H9 (cell line): ENCODE data around the gene IL17REL. TPM values are rescaled to one million over a fixed set of nuclear protein-coding genes. Genes with fewer than 3 reads are reported as not detected.

Experiments used
- DNase-seq: peaks from one replicate; pipeline ENCODE4 v3.0.0-alpha.2; 2017
- H2AFZ ChIP-seq: one replicate; pipeline ENCODE4 v1.6.1; 2013; ENCODE audit warnings: mild to moderate bottlenecking, low read length, control low read depth, moderate library complexity
- H2AK5ac ChIP-seq: 2 replicates; pipeline ENCODE4 v1.6.1; 2013; ENCODE audit warnings: low read length, control low read depth, mixed read lengths; ENCODE audit not compliant: insufficient read length
- H2BK120ac ChIP-seq: one replicate; pipeline ENCODE4 v1.6.1; 2013; ENCODE audit warnings: low read depth, mild to moderate bottlenecking, low read length, control low read depth, inconsistent platforms; ENCODE audit not compliant: poor library complexity, severe bottlenecking
- H2BK12ac ChIP-seq: 2 replicates; pipeline ENCODE4 v1.6.1; 2013; ENCODE audit warnings: low read length, control low read depth, mixed read lengths, low read depth; ENCODE audit not compliant: insufficient read length
- H2BK15ac ChIP-seq: 2 replicates; pipeline ENCODE4 v1.6.1; 2013; ENCODE audit warnings: low read depth, low read length, control low read depth
- H2BK20ac ChIP-seq: one replicate; pipeline ENCODE4 v1.6.1; 2013; ENCODE audit warnings: low read depth, mild to moderate bottlenecking, low read length, control low read depth, inconsistent platforms; ENCODE audit not compliant: poor library complexity, severe bottlenecking
- H2BK5ac ChIP-seq: 2 replicates; pipeline ENCODE4 v1.6.1; 2013; ENCODE audit warnings: low read length, control low read depth, mixed read lengths; ENCODE audit not compliant: insufficient read length
- H3K14ac ChIP-seq: 2 replicates; pipeline ENCODE4 v1.6.1; 2013; ENCODE audit warnings: low read length, control low read depth; ENCODE audit not compliant: insufficient read depth
- H3K18ac ChIP-seq: 2 replicates; pipeline ENCODE4 v1.6.1; 2013; ENCODE audit warnings: low read depth, mild to moderate bottlenecking, mixed read lengths, low read length, control low read depth; ENCODE audit not compliant: insufficient read length
- H3K23ac ChIP-seq: 2 replicates; pipeline ENCODE4 v1.6.1; 2013; ENCODE audit warnings: low read length, control low read depth, mixed read lengths, low read depth; ENCODE audit not compliant: insufficient read length
- H3K23me2 ChIP-seq: 2 replicates; pipeline ENCODE4 v1.6.1; 2013; ENCODE audit warnings: low read depth, mild to moderate bottlenecking, mixed read lengths, low read length, control low read depth; ENCODE audit not compliant: insufficient read length, poor library complexity, severe bottlenecking
- H3K27ac ChIP-seq: 2 replicates; pipeline ENCODE4 v1.5.1; 2013; ENCODE audit warnings: low read length, control low read depth, mixed read lengths, low read depth; ENCODE audit not compliant: insufficient read length
- H3K27me3 ChIP-seq: 2 replicates; pipeline ENCODE4 v1.6.1; 2013; ENCODE audit warnings: low read length, control low read depth, inconsistent platforms; ENCODE audit not compliant: insufficient read depth
- H3K4ac ChIP-seq: 2 replicates; pipeline ENCODE4 v1.6.1; 2013; ENCODE audit warnings: low read depth, mild to moderate bottlenecking, control low read depth, inconsistent platforms, low read length, moderate library complexity
- H3K4me1 ChIP-seq: 2 replicates; pipeline ENCODE4 v1.6.1; 2013; ENCODE audit warnings: low read length, control low read depth, inconsistent platforms; ENCODE audit not compliant: insufficient read depth
- H3K4me2 ChIP-seq: 2 replicates; pipeline ENCODE4 v1.6.1; 2013; ENCODE audit warnings: low read length, control low read depth, mixed read lengths; ENCODE audit not compliant: insufficient read length, insufficient read depth
- H3K56ac ChIP-seq: 2 replicates; pipeline ENCODE4 v1.6.1; 2013; ENCODE audit warnings: low read depth, mild to moderate bottlenecking, mixed read lengths, low read length, control low read depth; ENCODE audit not compliant: insufficient read length
- H3K79me1 ChIP-seq: 2 replicates; pipeline ENCODE4 v1.6.1; 2013; ENCODE audit warnings: low read depth, mild to moderate bottlenecking, moderate library complexity, low read length, control low read depth, inconsistent platforms; ENCODE audit not compliant: insufficient read depth, poor library complexity, severe bottlenecking
- H3K79me2 ChIP-seq: 2 replicates; pipeline ENCODE4 v1.6.1; 2013; ENCODE audit warnings: low read length, control low read depth, inconsistent platforms; ENCODE audit not compliant: insufficient read depth
- H3K9ac ChIP-seq: 2 replicates; pipeline ENCODE4 v1.6.1; 2013; ENCODE audit warnings: low read length, control low read depth, mixed read lengths; ENCODE audit not compliant: insufficient read length; ENCODE audit errors: extremely low read depth
- H3K9me3 ChIP-seq: one replicate; pipeline ENCODE4 v1.6.1; 2013; ENCODE audit warnings: low read depth, low read length, inconsistent platforms; ENCODE audit not compliant: control insufficient read depth
- H3T11ph ChIP-seq: one replicate; pipeline ENCODE4 v1.6.1; 2013; ENCODE audit warnings: mild to moderate bottlenecking, low read length, control low read depth, inconsistent platforms
- H4K20me1 ChIP-seq: one replicate; pipeline ENCODE4 v1.6.1; 2013; ENCODE audit not compliant: control insufficient read depth, insufficient read length, insufficient read depth
- H4K5ac ChIP-seq: 2 replicates; pipeline ENCODE4 v1.6.1; 2013; ENCODE audit warnings: low read depth, mild to moderate bottlenecking, mixed read lengths, low read length, control low read depth; ENCODE audit not compliant: insufficient read length
- H4K8ac ChIP-seq: replicated peaks from 2 replicates; pipeline ENCODE4 v1.6.1; 2013; ENCODE audit warnings: low read length, control low read depth, mixed read lengths, low read depth; ENCODE audit not compliant: insufficient read length
- H4K91ac ChIP-seq: 2 replicates; pipeline ENCODE4 v1.6.1; 2013; ENCODE audit warnings: low read depth, mild to moderate bottlenecking, moderate library complexity, mixed read lengths, low read length, control low read depth; ENCODE audit not compliant: insufficient read length
- H3K27ac Mint-ChIP-seq, 3 experiments: 2 replicates in 2 of 3; 3 replicates in 1 of 3; pipeline ENCODE4 v1.8.0; 2020 to 2021; ENCODE audit warnings: mixed read lengths in 3 of 3, mild to moderate bottlenecking in 1 of 3, moderate library complexity in 1 of 3
- H3K27me3 Mint-ChIP-seq: 2 replicates; pipeline ENCODE4 v1.8.0; 2021; ENCODE audit warnings: low read depth, mild to moderate bottlenecking, moderate library complexity, mixed read lengths
- H3K36me3 Mint-ChIP-seq, 3 experiments: 2 replicates in 2 of 3; 3 replicates in 1 of 3; pipeline ENCODE4 v1.8.0; 2020 to 2021; ENCODE audit warnings: low read depth in 3 of 3, mixed read lengths in 3 of 3; ENCODE audit not compliant: insufficient read depth in 1 of 3
- H3K4me1 Mint-ChIP-seq, 2 experiments: 2 replicates each; pipeline ENCODE4 v1.8.0; 2020; ENCODE audit warnings: mixed read lengths in 2 of 2
- H3K4me3 Mint-ChIP-seq, 2 experiments: 2 replicates in 1 of 2; 3 replicates in 1 of 2; pipeline ENCODE4 v1.8.0; 2020 to 2021; ENCODE audit warnings: mild to moderate bottlenecking in 2 of 2, mixed read lengths in 2 of 2, moderate library complexity in 1 of 2
- H3K9me3 Mint-ChIP-seq, 2 experiments: 2 replicates in 1 of 2; 3 replicates in 1 of 2; pipeline ENCODE4 v1.8.0; 2020; ENCODE audit warnings: mild to moderate bottlenecking in 2 of 2, mixed read lengths in 2 of 2, moderate library complexity in 1 of 2
- CTCF ChIP-seq: fragments of 200-600 bp; sonication (generic); conservative IDR thresholded peaks from 3 replicates; pipeline ENCODE4 v1.8.0; 2021; ENCODE audit warnings: antibody characterized with exemption, mild to moderate bottlenecking
- WGBS: extraction: QIAGEN DNeasy Blood & Tissue Kit; methylation state at CpG from one replicate; pipeline ENCODE4 v1.1.7; 2013; ENCODE audit warnings: missing lambda C conversion rate, low lambda C conversion rate, mixed read lengths; ENCODE audit not compliant: insufficient read length; ENCODE audit errors: extremely low coverage; 5-methylcytosine and 5-hydroxymethylcytosine counted together
- total RNA-seq: library from RNA; stranded (reverse); gene quantifications from 2 replicates; pipeline ENCODE4 v1.2.1, GENCODE V29; 2021

The IL17REL gene
- total RNA-seq, 1 experiment from 2014 or later = 0.20 TPM

GRCh38 chr22:50014655-50015401, 2.3 kb upstream of the IL17REL start:
- Histone ChIP-seq H3K79me1 (no peaks in the 10 kb centered on the region), H2BK20ac (no peak overlapping the region), H3K27me3 (peaks cover 12% of the 10 kb centered on the region; the same call in 1 of the 2 replicates), H3K18ac (no peak overlapping the region), H3T11ph (no peak overlapping the region), H2AFZ (no peak overlapping the region), H2BK120ac (no peak overlapping the region), H4K20me1 (no peaks in the 10 kb centered on the region), H2BK5ac (no peak overlapping the region), H4K5ac (no peak overlapping the region), H4K8ac (no peak overlapping the region), H4K91ac (no peak overlapping the region), H2BK15ac (no peak overlapping the region), H3K9ac (no peak overlapping the region), H3K4me1 (no peaks in the 10 kb centered on the region), H3K56ac (no peak overlapping the region), H3K14ac (peak overlapping the region; percentile 59), H3K4me2 (peak overlapping the region; percentile 45), H3K23ac (no peak overlapping the region), H3K23me2 (peaks cover 4% of the 10 kb centered on the region), H2BK12ac (no peak overlapping the region), H3K9me3 (no peaks in the 10 kb centered on the region), H2AK5ac (no peak overlapping the region), H3K79me2 (no peaks in the 10 kb centered on the region), H3K4ac (no peak overlapping the region), H3K27ac (no peak overlapping the region)
- peak; percentile 28 for DNase-seq
- WGBS = no CpG with 5 or more reads among the region's 91 CpGs
- H3K36me3 Mint-ChIP-seq = no peaks in the 10 kb centered on the region
- no peaks in the 10 kb centered on the region for H3K9me3 Mint-ChIP-seq
- H3K4me1 Mint-ChIP-seq = peaks cover 5 to 16% of the 10 kb centered on the region in 2 experiments; a peak in 3 of 4 replicates
- H3K27me3 Mint-ChIP-seq = peaks cover 59% of the 10 kb centered on the region
- TF ChIP-seq CTCF = no peak
- peak overlapping the region in 1 of 2 experiments; percentile 26; a peak in 1 of 5 replicates for H3K4me3 Mint-ChIP-seq
- no peak overlapping the region for H3K27ac Mint-ChIP-seq
